ENCODE data around the gene VASN. TPM values are rescaled to one million over a fixed set of nuclear protein-coding genes. Genes with fewer than 3 reads are reported as not detected.

Gene VASN
- total RNA-seq, 1 donor from 2014 or later, result 3.1 TPM

DNA sequence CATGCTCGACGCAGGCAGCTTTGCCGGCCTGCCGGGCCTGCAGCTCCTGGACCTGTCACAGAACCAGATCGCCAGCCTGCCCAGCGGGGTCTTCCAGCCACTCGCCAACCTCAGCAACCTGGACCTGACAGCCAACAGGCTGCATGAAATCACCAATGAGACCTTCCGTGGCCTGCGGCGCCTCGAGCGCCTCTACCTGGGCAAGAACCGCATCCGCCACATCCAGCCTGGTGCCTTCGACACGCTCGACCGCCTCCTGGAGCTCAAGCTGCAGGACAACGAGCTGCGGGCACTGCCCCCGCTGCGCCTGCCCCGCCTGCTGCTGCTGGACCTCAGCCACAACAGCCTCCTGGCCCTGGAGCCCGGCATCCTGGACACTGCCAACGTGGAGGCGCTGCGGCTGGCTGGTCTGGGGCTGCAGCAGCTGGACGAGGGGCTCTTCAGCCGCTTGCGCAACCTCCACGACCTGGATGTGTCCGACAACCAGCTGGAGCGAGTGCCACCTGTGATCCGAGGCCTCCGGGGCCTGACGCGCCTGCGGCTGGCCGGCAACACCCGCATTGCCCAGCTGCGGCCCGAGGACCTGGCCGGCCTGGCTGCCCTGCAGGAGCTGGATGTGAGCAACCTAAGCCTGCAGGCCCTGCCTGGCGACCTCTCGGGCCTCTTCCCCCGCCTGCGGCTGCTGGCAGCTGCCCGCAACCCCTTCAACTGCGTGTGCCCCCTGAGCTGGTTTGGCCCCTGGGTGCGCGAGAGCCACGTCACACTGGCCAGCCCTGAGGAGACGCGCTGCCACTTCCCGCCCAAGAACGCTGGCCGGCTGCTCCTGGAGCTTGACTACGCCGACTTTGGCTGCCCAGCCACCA is 9.7 kb downstream of the VASN start:
- Histone ChIP-seq H3K4me2 (no peak overlapping the region), H3K27ac (no peak overlapping the region), H3K36me3 (no peaks in the 10 kb centered on the region), H3K79me2 (ENCODE audit: low read depth) (no peaks in the 10 kb centered on the region), H4K20me1 (ENCODE audit: low read depth) (peaks cover 26% of the 10 kb centered on the region), H3K9ac (no peak overlapping the region), H2AFZ (replicated peaks) (no peak overlapping the region), H3K27me3 (no peaks in the 10 kb centered on the region), H3F3A (ENCODE audit: low read depth) (no peaks in the 10 kb centered on the region), H3K4me3 (no peak overlapping the region), H3K4me1 (peaks cover 21% of the 10 kb centered on the region), H3K9me3 (ENCODE audit: low read depth) (no peaks in the 10 kb centered on the region)
- H3K27ac Mint-ChIP-seq, result no peak overlapping the region
- peaks cover 30% of the 10 kb centered on the region for H3K4me1 Mint-ChIP-seq
- H3K27me3 Mint-ChIP-seq (ENCODE audit: insufficient read depth, low read depth), result peaks cover 4% of the 10 kb centered on the region
- no peak for TF ChIP-seq EZH2 (IDR thresholded peaks at IDR 0.05)
- no peak for TF ChIP-seq EZH2phosphoT487 (IDR thresholded peaks at IDR 0.05)
- TF ChIP-seq, protein P1, sequence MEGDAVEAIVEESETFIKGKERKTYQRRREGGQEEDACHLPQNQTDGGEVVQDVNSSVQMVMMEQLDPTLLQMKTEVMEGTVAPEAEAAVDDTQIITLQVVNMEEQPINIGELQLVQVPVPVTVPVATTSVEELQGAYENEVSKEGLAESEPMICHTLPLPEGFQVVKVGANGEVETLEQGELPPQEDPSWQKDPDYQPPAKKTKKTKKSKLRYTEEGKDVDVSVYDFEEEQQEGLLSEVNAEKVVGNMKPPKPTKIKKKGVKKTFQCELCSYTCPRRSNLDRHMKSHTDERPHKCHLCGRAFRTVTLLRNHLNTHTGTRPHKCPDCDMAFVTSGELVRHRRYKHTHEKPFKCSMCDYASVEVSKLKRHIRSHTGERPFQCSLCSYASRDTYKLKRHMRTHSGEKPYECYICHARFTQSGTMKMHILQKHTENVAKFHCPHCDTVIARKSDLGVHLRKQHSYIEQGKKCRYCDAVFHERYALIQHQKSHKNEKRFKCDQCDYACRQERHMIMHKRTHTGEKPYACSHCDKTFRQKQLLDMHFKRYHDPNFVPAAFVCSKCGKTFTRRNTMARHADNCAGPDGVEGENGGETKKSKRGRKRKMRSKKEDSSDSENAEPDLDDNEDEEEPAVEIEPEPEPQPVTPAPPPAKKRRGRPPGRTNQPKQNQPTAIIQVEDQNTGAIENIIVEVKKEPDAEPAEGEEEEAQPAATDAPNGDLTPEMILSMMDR (IDR thresholded peaks at IDR 0.05), result no peak
- H3K9me3 Mint-ChIP-seq, result no peaks in the 10 kb centered on the region
- no peak for DNase-seq (ENCODE audit: low spot score)
- no peaks in the 10 kb centered on the region for H3K36me3 Mint-ChIP-seq
- H3K4me3 Mint-ChIP-seq, result no peak overlapping the region

GRCh38 chr16:4381935-4382794 is 10.5 kb downstream of the VASN start:
- no peaks in the 10 kb centered on the region for H3K9me3 Mint-ChIP-seq

DNA sequence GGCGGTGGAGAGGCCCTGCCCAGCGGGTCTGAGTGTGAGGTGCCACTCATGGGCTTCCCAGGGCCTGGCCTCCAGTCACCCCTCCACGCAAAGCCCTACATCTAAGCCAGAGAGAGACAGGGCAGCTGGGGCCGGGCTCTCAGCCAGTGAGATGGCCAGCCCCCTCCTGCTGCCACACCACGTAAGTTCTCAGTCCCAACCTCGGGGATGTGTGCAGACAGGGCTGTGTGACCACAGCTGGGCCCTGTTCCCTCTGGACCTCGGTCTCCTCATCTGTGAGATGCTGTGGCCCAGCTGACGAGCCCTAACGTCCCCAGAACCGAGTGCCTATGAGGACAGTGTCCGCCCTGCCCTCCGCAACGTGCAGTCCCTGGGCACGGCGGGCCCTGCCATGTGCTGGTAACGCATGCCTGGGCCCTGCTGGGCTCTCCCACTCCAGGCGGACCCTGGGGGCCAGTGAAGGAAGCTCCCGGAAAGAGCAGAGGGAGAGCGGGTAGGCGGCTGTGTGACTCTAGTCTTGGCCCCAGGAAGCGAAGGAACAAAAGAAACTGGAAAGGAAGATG is 11.2 kb downstream of the VASN start:
- H3K27ac Mint-ChIP-seq, result no peak overlapping the region

More at GRCh38 chr16:4381935-4382794, 10.5 kb downstream of the VASN start:
- no peak for TF ChIP-seq EZH2phosphoT487 (IDR thresholded peaks at IDR 0.05)
- TF ChIP-seq EZH2 (IDR thresholded peaks at IDR 0.05), result no peak
- TF ChIP-seq, protein P1 (IDR thresholded peaks at IDR 0.05), result no peak
- Histone ChIP-seq H3K4me2 (no peak overlapping the region), H3F3A (ENCODE audit: low read depth) (no peaks in the 10 kb centered on the region), H4K20me1 (ENCODE audit: low read depth) (peaks cover 22% of the 10 kb centered on the region), H3K9me3 (ENCODE audit: low read depth) (no peaks in the 10 kb centered on the region), H3K4me1 (peaks cover 16% of the 10 kb centered on the region), H2AFZ (replicated peaks) (no peak overlapping the region), H3K36me3 (no peaks in the 10 kb centered on the region), H3K4me3 (no peak overlapping the region), H3K79me2 (ENCODE audit: low read depth) (no peaks in the 10 kb centered on the region), H3K27me3 (no peaks in the 10 kb centered on the region), H3K27ac (no peak overlapping the region), H3K9ac (no peak overlapping the region)
- Mint-ChIP-seq H3K27ac (no peak overlapping the region), H3K4me1 (peaks cover 30% of the 10 kb centered on the region), H3K27me3 (ENCODE audit: insufficient read depth, low read depth) (peaks cover 6% of the 10 kb centered on the region), H3K36me3 (no peaks in the 10 kb centered on the region), H3K4me3 (no peak overlapping the region)
- DNase-seq (ENCODE audit: low spot score), result no peak

More for the DNA sequence above, 11.2 kb downstream of the VASN start:
- no peaks in the 10 kb centered on the region for H3K79me2 ChIP-seq (ENCODE audit: low read depth)
- Mint-ChIP-seq H3K9me3 (no peaks in the 10 kb centered on the region), H3K27me3 (ENCODE audit: insufficient read depth, low read depth) (peaks cover 6% of the 10 kb centered on the region), H3K36me3 (no peaks in the 10 kb centered on the region), H3K4me3 (no peak overlapping the region), H3K4me1 (peaks cover 24% of the 10 kb centered on the region)
- H2AFZ ChIP-seq (replicated peaks), result no peak overlapping the region
- H3K36me3 ChIP-seq, result no peaks in the 10 kb centered on the region
- no peak for DNase-seq (ENCODE audit: low spot score)
- H3K27ac ChIP-seq, result no peak overlapping the region
- no peak overlapping the region for H3K9ac ChIP-seq
- H3K27me3 ChIP-seq, result no peaks in the 10 kb centered on the region
- no peak overlapping the region for H3K4me2 ChIP-seq
- peaks cover 9% of the 10 kb centered on the region for H3K4me1 ChIP-seq
- TF ChIP-seq, protein P1 (IDR thresholded peaks at IDR 0.05), result no peak
- TF ChIP-seq EZH2 (IDR thresholded peaks at IDR 0.05) (no peak), EZH2phosphoT487 (IDR thresholded peaks at IDR 0.05) (no peak)
- no peaks in the 10 kb centered on the region for H3K9me3 ChIP-seq (ENCODE audit: low read depth)
- H3F3A ChIP-seq (ENCODE audit: low read depth), result no peaks in the 10 kb centered on the region
- H4K20me1 ChIP-seq (ENCODE audit: low read depth), result peaks cover 15% of the 10 kb centered on the region
- no peak overlapping the region for H3K4me3 ChIP-seq

Measured in neural progenitor cell (in vitro differentiated cells).